NCI-H526 treated with DMSO at 0.1 percent for 48 hours (cell line): ENCODE measurements around the gene CPEB3.
"Not testable (repeated sequence)": the region's sequence is repeated elsewhere in the genome, so short reads cannot be mapped to it uniquely, and the experiment has no call there.

Experiments
- DNase-seq: peaks from one replicate; lab custom pipeline; 2025; lab: John Stamatoyannopoulos, UW

CPEB3 gene

GRCh38 chr10:92267343-92267742, 23.5 kb downstream of the CPEB3 start:
- DNase-seq, result no peak

- no peak for DNase-seq
Observed at GRCh38 chr10:92265687-92266258, 25.1 kb downstream of the CPEB3 start.

- DNase-seq, result no peak
Observed at GRCh38 chr10:92264249-92264648, 26.6 kb downstream of the CPEB3 start.

GRCh38 chr10:92263396-92263795, 27.5 kb downstream of the CPEB3 start:
- no peak for DNase-seq

- DNase-seq, result no peak
Observed at GRCh38 chr10:92248566-92248965, 42.3 kb downstream of the CPEB3 start.

GRCh38 chr10:92244796-92245195, 46.1 kb downstream of the CPEB3 start:
- no peak for DNase-seq

- peak; percentile 82 for DNase-seq
Observed at GRCh38 chr10:92242910-92243671, 47.8 kb downstream of the CPEB3 start.

GRCh38 chr10:92242380-92242779, 48.5 kb downstream of the CPEB3 start:
- no peak for DNase-seq

- DNase-seq, result no peak
Observed at GRCh38 chr10:92241501-92241900, 49.4 kb downstream of the CPEB3 start.

- DNase-seq, result no peak
Observed at GRCh38 chr10:92241158-92241500, 49.7 kb downstream of the CPEB3 start.

- peak; percentile 84 for DNase-seq
Observed at GRCh38 chr10:92240289-92241157, 50.4 kb downstream of the CPEB3 start.

GRCh38 chr10:92239600-92240288, 51.1 kb downstream of the CPEB3 start:
- DNase-seq, result peak; percentile 32

- DNase-seq, result peak; percentile 24
Observed at GRCh38 chr10:92239151-92239599, 51.7 kb downstream of the CPEB3 start.

- peak; percentile 24 for DNase-seq
Observed at GRCh38 chr10:92238586-92239098, 52.2 kb downstream of the CPEB3 start.

- peak; percentile 24 for DNase-seq
Observed at GRCh38 chr10:92238054-92238585, 52.8 kb downstream of the CPEB3 start.

GRCh38 chr10:92231196-92231595, 59.7 kb downstream of the CPEB3 start:
- DNase-seq, result no peak

GRCh38 chr10:92222603-92223262, 68.1 kb downstream of the CPEB3 start:
- no peak for DNase-seq

GRCh38 chr10:92219559-92219958, 71.3 kb downstream of the CPEB3 start:
- DNase-seq, result no peak

- DNase-seq, result no peak
Observed at GRCh38 chr10:92218569-92218968, 72.3 kb downstream of the CPEB3 start.

- DNase-seq, result not testable (repeated sequence)
Observed at GRCh38 chr10:92216608-92217007, 74.3 kb downstream of the CPEB3 start.

GRCh38 chr10:92215222-92215621, 75.7 kb downstream of the CPEB3 start:
- DNase-seq, result not testable (repeated sequence)
